D341Med (cell line): ENCODE measurements around the gene THRB.

Source experiments
- DNase-seq: peaks from one replicate; pipeline ENCODE4 v3.0.0; 2012; ENCODE audit warnings: low spot score

Gene THRB

DNA sequence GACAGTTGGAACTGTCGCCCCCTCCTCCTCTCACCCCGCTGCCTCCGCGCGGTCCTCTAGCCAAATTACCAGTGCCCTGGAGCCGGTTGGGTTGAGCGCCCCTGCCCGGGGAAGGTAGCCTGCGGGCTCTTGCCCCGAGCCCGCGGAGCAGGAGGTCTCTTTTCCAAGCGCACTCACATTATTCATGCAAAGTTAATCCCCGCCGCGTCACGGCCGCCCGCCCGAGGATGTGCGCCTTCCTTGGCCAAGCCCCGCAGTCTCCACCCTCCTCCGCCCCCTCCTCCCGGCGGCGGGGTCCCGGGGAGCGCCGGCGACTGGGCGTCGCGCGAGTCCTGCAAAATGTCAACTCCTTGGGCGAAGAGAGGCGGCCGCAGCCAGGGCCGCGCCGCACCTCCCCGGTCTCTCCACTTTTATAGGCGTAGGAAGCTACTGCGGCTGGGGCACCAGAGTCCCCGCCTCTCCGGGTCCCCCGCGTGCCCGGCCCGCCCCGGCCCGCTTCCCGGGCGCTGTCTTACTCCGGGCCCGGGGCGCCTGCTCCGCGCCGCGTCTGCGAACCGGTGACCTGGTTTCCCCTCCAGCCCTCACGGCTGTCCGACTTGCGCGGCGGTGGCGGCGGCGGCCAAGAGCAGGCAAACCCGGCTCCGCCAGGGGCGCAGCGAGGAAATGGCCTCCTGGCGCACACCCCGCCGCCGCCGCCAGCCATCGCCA, at the start of gene THRB:
THRB (minus strand) TSS at position 233 of the 708 bp plus-strand sequence.
- DNase-seq: peak; percentile 84

GRCh38 chr3:24541935-24542334, 47.3 kb upstream of the THRB start:
- DNase-seq: no peak

- no peak for DNase-seq
These were observed 46.2 kb upstream of the THRB start for GRCh38 chr3:24540821-24541220.

- no peak for DNase-seq
These were observed 45.0 kb upstream of the THRB start for GRCh38 chr3:24539699-24540098.

- DNase-seq: no peak
These were observed 44.2 kb upstream of the THRB start for GRCh38 chr3:24538891-24539290.

DNA sequence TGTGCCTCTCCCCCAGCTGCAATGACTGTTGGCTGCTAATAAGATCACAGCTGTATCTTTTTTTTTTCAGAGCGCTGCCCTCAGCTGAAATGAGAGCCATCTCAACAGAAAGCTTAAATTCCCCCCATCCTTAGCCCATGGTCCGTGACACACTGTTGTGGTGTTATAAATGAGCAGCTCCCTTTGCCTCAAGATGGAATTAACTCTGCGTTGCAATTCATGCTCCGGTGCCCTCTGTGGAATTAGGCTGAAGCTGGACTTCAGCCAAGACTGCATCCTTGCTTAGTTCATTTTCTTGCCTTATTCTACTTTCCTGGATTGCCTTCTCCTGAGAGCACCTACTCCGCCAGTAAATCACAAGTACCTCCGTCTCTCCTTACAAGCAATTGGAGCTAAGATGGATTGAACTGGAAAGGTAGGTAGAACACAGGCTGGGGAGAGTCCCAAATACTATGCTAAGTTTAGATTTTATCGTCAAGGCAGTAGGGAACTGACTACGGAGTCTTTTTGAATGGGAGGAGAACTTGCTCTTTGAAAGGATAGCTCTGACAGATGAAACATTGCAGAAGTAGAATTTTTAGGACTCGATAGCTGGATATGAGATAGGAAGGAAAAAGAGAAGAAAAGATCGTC, 39.0 kb upstream of the THRB start:
- no peak for DNase-seq

GRCh38 chr3:24530471-24530870, 35.8 kb upstream of the THRB start:
- no peak for DNase-seq

DNA sequence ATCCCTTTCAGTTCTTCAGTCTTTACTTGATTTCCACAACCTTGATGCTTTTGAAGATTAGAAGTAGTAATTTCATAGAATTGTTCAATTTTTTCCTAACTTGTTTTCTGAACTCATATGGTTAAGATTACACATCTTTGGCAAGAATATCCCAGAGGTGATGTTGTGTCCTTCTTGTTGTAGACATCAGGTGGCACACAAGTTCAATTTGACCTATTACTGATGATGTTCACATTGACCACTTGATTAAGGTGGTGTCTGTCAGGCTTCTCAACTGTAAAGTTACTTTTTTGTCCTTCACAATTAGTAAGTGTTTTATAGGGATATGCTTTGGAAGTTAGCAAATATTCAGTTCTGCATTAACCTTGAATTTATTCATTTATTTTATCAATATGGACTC, 34.6 kb upstream of the THRB start:
- DNase-seq: no peak

DNA sequence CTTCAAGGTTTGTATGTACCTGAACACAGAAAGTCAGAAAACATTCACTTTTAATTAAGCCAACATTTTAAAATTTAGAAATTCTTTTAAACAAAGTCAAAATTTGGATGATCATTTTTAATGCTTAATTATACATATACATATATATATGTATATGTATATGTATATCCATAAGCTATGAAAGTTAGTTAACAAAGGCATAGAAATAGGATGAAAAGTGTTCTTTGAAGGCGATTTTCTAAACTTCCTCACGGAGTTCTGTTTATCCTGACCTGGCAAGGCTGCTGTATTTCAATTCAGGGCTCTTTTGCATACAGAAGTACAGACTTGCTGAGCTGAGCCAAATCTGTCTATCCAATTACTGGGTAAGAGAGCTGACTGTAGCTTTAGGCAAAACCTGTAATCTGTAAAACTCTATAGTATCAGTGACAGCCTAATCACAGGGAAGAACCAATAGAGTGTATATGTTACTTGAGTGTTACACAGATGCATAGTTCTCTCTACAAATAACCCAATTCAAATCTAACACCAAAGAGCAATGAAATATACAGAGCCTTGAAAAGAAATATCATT, 32.1 kb upstream of the THRB start:
- DNase-seq: no peak

- DNase-seq: no peak
These were observed 30.9 kb upstream of the THRB start for GRCh38 chr3:24525557-24525956.

DNA sequence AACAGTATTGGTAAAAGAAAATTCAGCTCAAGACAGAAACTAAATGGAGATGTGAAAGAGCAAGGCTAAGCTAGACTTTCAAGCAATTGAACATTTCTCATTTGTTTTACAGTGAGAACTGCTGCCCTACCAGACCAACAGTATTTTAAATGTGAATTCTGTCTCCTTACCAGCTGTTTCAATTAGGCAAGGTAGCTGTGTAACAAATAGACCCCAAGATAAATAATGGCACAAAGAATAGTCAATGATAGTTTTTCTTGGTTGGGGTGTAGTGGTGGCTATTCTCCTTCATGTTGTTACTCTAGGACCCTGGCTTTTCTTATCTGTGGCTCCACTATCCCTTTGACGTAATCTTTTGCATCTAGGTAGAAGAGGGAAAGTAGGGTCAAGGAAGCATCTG, 30.4 kb upstream of the THRB start:
- no peak for DNase-seq

DNA sequence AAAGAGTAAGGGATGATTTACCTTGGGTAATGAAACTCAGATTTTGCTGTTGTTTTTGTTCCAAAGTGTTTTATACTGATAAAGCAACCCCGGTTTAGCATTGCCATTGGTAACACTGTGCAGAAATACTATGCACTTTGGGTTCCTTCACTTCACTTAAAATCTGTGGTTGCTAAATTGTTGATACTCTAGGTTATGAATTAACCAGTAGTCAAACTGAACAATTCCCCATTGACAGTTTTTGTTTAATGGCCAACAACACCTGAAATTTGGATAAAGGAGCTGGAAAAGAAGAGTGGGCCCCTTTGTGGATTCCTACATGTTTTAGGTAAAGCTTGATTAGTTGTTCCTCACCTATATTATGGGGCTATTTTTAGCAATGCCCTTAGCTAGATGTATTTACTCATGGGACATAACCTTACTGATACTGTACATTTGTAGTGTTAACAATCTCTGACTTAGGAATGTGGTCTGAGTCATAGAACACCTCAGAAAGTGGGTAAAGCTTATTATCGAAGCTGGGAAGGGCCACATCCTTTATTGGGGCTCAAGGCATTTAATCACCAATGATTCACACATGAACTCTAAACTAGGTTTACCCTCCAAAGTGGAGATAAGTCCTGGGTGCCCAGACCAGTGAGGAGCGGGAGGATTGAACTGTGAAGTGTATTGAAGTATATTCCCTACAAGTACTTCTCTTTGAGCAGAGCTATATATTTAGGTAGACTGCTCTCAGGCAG, 29.5 kb upstream of the THRB start:
- no peak for DNase-seq

DNA sequence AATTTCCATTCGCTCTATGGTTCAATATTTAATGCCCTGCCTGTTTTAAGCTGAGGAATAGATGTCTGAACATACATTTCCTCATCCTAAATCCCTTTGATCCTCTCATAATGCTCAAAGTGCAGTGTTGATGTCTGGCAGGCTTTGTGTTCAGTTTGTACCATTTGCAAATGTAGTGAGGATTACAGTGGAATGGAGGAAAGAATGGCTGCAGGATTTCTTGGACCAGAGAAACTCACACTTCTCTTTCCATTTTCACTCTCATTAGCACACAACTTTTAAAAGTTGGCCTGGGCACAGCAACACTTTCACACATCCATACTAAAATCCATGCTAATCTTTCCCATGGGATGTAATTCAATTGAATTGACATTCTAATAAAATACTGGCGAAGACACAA, 28.6 kb upstream of the THRB start:
- DNase-seq: peak; percentile 28

- DNase-seq: no peak
These were observed 27.5 kb upstream of the THRB start for GRCh38 chr3:24522146-24522579.

DNA sequence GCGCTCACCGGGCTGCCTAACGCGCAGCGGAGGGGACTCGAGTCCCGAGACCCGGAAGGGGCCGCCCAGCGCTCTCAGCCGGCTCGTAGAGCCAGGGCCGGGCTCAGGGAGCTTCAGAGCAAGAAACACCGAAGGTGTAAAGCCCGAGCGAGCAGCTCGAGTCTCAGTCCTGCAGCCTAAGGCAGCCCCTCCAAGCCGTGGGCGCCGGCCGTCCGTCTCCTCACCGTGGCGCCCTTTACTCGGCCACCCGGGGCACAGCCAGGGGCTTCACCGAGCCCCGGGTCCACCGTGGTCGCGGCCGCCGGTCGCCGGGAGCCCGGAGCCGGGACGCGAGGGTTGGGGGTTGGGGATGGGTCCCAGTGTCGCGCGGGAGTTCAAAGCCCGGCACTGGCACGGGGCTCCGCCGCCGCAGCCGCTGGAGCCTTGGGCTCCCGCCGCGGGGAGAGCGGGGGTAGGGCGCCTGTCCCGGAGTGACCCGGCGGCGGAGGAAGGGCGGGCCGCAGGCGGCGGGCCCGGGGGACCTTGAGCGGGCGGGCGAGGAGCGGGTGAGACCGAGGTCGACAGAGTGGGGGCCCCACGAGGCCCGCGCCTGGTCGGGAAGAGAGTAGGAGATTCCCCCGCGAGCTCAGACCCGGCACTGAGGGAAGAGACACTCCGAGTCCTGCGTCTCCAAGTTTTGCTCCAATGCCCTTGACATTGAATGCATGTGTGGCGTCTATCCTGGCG, 26.9 kb upstream of the THRB start:
- peak; percentile 67 for DNase-seq

DNA sequence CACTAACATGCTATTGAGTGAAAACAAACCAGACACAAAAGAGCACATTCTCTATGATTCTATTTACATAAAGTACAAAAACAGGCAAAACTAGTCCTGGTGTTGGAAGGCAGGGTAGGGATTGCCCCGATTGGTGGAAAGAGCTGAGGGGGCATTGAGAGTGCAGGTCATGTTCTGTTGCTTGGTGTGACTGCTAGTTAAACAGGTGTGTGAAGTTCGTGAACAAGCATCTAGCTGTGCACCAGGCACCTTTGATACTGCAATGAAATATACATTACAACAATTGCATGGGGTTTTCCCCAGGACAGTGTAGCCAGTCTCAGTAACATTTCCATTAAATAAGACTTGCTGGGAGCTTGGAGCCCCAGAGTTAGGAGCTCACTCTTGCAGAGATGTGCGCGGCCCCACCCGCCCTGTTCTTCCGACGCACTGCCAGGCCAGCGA, 26.3 kb upstream of the THRB start:
- no peak for DNase-seq

DNA sequence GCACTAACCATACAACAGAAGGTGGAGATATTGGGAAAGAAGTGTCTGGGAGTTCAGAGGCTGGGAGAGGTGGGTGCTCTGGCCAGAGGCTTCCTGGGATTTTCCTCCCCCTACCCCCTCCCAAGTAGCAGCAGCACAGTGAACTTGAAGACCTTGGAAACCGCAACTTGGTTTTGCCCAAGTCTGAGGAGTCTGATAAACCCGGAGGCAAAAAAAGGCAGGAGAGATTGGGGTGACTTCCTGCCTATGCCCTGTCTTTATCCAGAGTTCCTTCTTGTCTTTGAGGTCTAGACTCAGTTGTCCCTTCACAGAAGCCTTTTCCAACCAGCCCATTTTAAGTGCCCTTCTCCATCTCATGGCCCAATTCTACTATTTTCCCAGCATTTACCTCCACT, 25.4 kb upstream of the THRB start:
- no peak for DNase-seq

DNA sequence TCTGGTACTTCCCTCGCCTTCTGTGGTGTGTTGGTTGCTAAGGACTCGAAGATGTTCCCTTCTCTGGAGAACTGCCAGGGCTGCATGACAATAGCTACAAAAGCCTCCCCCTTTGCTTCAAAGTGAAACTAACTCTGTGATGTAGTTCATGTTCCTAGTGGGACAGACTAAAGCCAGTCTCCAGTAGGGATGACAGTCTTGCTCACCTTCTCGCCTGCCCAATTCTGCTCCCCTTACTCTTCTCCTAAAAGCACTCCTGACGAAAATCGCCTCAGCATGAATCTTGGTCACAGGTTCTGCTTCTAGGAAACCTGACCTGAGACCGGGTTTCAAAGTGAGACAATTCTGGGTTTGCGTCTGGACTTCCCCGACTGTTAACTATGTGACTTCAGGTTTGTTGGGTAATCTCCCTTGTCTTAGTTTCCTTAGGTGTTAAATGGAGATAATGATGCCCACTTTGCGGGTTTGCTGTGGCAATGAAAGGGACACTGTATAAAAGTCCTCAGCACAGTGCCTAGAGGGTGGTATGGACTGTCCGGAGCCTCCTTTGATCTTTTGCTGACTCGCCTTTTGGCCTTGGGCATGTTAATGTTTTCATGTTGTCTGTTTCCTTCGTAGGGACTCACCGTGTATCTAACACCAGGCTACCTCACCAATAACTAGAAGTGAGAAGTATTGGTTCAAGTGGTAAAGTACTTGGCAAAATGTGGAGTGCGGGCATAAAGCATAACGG, 24.9 kb upstream of the THRB start:
- DNase-seq: peak; percentile 15

DNA sequence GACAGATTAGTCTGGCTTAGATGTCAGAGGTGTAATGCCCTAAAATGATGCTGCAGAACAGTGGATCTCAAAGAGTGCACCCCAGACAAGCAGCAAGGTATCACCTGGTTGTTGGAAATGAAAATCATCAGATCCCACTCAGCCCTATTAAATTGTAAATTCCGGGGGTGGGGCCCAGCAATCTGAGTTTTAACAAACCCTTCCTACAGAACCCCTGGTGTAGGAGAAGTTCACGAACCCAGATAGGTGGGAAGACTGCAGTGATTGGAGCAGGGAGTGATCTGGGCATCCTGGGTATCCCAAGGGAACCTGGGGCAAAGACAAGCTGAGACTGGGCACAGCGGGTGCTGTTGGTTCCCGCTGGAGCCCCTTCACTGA, 24.3 kb upstream of the THRB start:
- DNase-seq: no peak

DNA sequence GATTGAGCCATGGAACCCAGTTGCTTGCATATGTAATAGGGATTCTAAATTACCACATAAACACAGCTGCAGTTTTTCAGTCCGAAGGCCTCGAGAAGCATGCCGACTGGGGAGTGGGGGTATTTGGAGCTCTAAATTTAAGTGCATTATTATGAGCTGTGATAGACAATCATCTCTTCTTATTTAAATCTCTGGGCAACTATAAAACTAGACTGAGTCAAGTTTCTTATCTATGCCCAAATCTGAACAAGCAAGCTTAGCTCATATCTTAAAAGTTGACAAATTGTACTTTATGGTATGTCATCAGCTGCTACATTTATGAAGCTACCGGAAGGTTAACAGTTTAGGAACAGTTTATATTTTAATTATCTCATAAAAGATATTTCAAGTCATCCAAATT, 19.5 kb upstream of the THRB start:
- no peak for DNase-seq

- no peak for DNase-seq
These were observed 18.8 kb upstream of the THRB start for GRCh38 chr3:24513463-24513862.
